ENCODE results near the gene LRRK1. TPM values are rescaled to one million over a fixed set of nuclear protein-coding genes. Genes with fewer than 3 reads are reported as not detected.

LRRK1 gene
- polyA plus RNA-seq, 1 of the 3 experiments (the other 2 are of a cell fraction): 6.9 TPM

GRCh38 chr15:101052031-101052620, 133.0 kb downstream of the LRRK1 start:
- Histone ChIP-seq H3K4me1 (ENCODE audit: control insufficient read depth in 1 of 2, insufficient read depth in 2 of 2, low read depth in 1 of 2, low read length in 1 of 2) (no peaks in the 10 kb centered on the region; a peak in 1 of 4 replicates), H3K4me2 (no peak overlapping the region), H2AFZ (ENCODE audit: low read depth) (no peak overlapping the region), H3K27me3 (ENCODE audit: insufficient read depth) (no peaks in the 10 kb centered on the region), H3K79me2 (ENCODE audit: insufficient read depth) (no peaks in the 10 kb centered on the region), H3F3A (replicated peaks; ENCODE audit: insufficient read depth) (no peaks in the 10 kb centered on the region), H4K20me1 (ENCODE audit: insufficient read depth) (no peaks in the 10 kb centered on the region), H3K4me3 (ENCODE audit: low read depth in 2 of 2, low read length in 1 of 2) (no peak overlapping the region), H3K27ac (ENCODE audit: low read depth in 2 of 2, low read length in 1 of 2) (no peak overlapping the region), H3K9me3 (no peaks in the 10 kb centered on the region), H3K36me3 (replicated peaks in 1 of 2; ENCODE audit: control insufficient read depth in 1 of 2, insufficient read depth in 2 of 2, low read length in 1 of 2) (peaks cover 4 to 17% of the 10 kb centered on the region in 2 experiments), H3K9ac (no peak overlapping the region), H3K9me2 (no peaks in the 10 kb centered on the region)
- ChIA-PET CTCF (no interaction called here), POLR2A (no interaction called here)
- TF ChIP-seq CHD2 (IDR thresholded peaks at IDR 0.05; ENCODE audit: low read length, partially characterized antibody): no peak
- DNase-seq: peak; percentile 14
- 86% methylated on average over 11 of the region's 13 CpGs for WGBS (ENCODE audit: low lambda C conversion rate)

GRCh38 chr15:101052681-101053121, 133.5 kb downstream of the LRRK1 start:
- 93% methylated on average over 11 of the region's 20 CpGs for WGBS (ENCODE audit: low lambda C conversion rate)
- CTCF ChIA-PET: no interaction called here

GRCh38 chr15:101053261-101053660, 134.1 kb downstream of the LRRK1 start:
- ChIA-PET CTCF (no interaction called here), POLR2A (no interaction called here)

More at GRCh38 chr15:101052681-101053121, 133.5 kb downstream of the LRRK1 start:
- no peak overlapping the region for H2AFZ ChIP-seq (ENCODE audit: low read depth)
- TF ChIP-seq RXRA (IDR thresholded peaks at IDR 0.05; ENCODE audit: borderline replicate concordance, low read depth): no peak
- TF ChIP-seq ELF1 (IDR thresholded peaks at IDR 0.05): no peak
- no peak for TF ChIP-seq MEF2A (IDR thresholded peaks at IDR 0.05; ENCODE audit: borderline replicate concordance, low read depth)
- peak; percentile 21 for DNase-seq
- H3K79me2 ChIP-seq (ENCODE audit: insufficient read depth): no peaks in the 10 kb centered on the region
- POLR2A ChIA-PET: no interaction called here
- H3K9me2 ChIP-seq: no peaks in the 10 kb centered on the region
- no peak overlapping the region for H3K9ac ChIP-seq
- no peaks in the 10 kb centered on the region for H3K9me3 ChIP-seq
- H3K4me1 ChIP-seq (ENCODE audit: control insufficient read depth in 1 of 2, insufficient read depth in 2 of 2, low read depth in 1 of 2, low read length in 1 of 2): no peaks in the 10 kb centered on the region; a peak in 1 of 4 replicates
- H3K27me3 ChIP-seq (ENCODE audit: insufficient read depth): no peaks in the 10 kb centered on the region
- H3F3A ChIP-seq (replicated peaks; ENCODE audit: insufficient read depth): no peaks in the 10 kb centered on the region
- peaks cover 4 to 19% of the 10 kb centered on the region in 2 experiments for H3K36me3 ChIP-seq (replicated peaks in 1 of 2; ENCODE audit: control insufficient read depth in 1 of 2, insufficient read depth in 2 of 2, low read length in 1 of 2)
- H4K20me1 ChIP-seq (ENCODE audit: insufficient read depth): no peaks in the 10 kb centered on the region
- no peak overlapping the region for H3K4me2 ChIP-seq
- H3K27ac ChIP-seq (ENCODE audit: low read depth in 2 of 2, low read length in 1 of 2): no peak overlapping the region
- H3K4me3 ChIP-seq (ENCODE audit: low read depth in 2 of 2, low read length in 1 of 2): no peak overlapping the region

GRCh38 chr15:101054116-101054515, 135.0 kb downstream of the LRRK1 start:
- no peak overlapping the region for H3K9ac ChIP-seq
- no peaks in the 10 kb centered on the region for H3K79me2 ChIP-seq (ENCODE audit: insufficient read depth)
- H3K4me3 ChIP-seq (ENCODE audit: low read depth in 2 of 2, low read length in 1 of 2): no peak overlapping the region
- H3K27me3 ChIP-seq (ENCODE audit: insufficient read depth): no peaks in the 10 kb centered on the region
- H3K9me3 ChIP-seq: no peaks in the 10 kb centered on the region
- H3K4me2 ChIP-seq: no peak overlapping the region
- DNase-seq: no peak
- H3K27ac ChIP-seq (ENCODE audit: low read depth in 2 of 2, low read length in 1 of 2): no peak overlapping the region
- TF ChIP-seq IRF3 (IDR thresholded peaks at IDR 0.05; ENCODE audit: low read depth, low read length): no peak
- TF ChIP-seq EP300 (IDR thresholded peaks at IDR 0.05; ENCODE audit: borderline replicate concordance in 1 of 2, low read depth in 1 of 2, low read length in 1 of 2): no peak
- TF ChIP-seq RCOR1 (IDR thresholded peaks at IDR 0.05; ENCODE audit: low read length): no peak
- TF ChIP-seq RXRA (IDR thresholded peaks at IDR 0.05; ENCODE audit: borderline replicate concordance, low read depth): no peak
- TF ChIP-seq EZH2phosphoT487 (IDR thresholded peaks at IDR 0.05; ENCODE audit: borderline replicate concordance, low read depth): no peak
- TF ChIP-seq USF1 (IDR thresholded peaks at IDR 0.05; ENCODE audit: borderline replicate concordance, low read depth): no peak
- no peak for TF ChIP-seq FOXJ3 (CRISPR knock-in tag; IDR thresholded peaks at IDR 0.05)
- TF ChIP-seq MEF2A (IDR thresholded peaks at IDR 0.05; ENCODE audit: borderline replicate concordance, low read depth): no peak
- TF ChIP-seq SIN3A (IDR thresholded peaks at IDR 0.05; ENCODE audit: borderline replicate concordance, low read depth, low read length): no peak
- no peak for TF ChIP-seq NFIC (IDR thresholded peaks at IDR 0.05; ENCODE audit: borderline replicate concordance)
- no peak for TF ChIP-seq CHD2 (IDR thresholded peaks at IDR 0.05; ENCODE audit: low read length, partially characterized antibody)
- no peak for TF ChIP-seq MXI1 (IDR thresholded peaks at IDR 0.05; ENCODE audit: low read depth, low read length)
- 98% methylated on average over 9 of the region's 9 CpGs for WGBS (ENCODE audit: low lambda C conversion rate)
- H3K4me1 ChIP-seq (ENCODE audit: control insufficient read depth in 1 of 2, insufficient read depth in 2 of 2, low read depth in 1 of 2, low read length in 1 of 2): no peaks in the 10 kb centered on the region; a peak in 1 of 4 replicates
- H3K9me2 ChIP-seq: no peaks in the 10 kb centered on the region
- H4K20me1 ChIP-seq (ENCODE audit: insufficient read depth): no peaks in the 10 kb centered on the region
- ChIA-PET CTCF (no interaction called here), POLR2A (no interaction called here)
- peaks cover 4 to 17% of the 10 kb centered on the region in 2 experiments for H3K36me3 ChIP-seq (replicated peaks in 1 of 2; ENCODE audit: control insufficient read depth in 1 of 2, insufficient read depth in 2 of 2, low read length in 1 of 2)
- H3F3A ChIP-seq (replicated peaks; ENCODE audit: insufficient read depth): no peaks in the 10 kb centered on the region
- no peak overlapping the region for H2AFZ ChIP-seq (ENCODE audit: low read depth)

More at GRCh38 chr15:101053261-101053660, 134.1 kb downstream of the LRRK1 start:
- Histone ChIP-seq H3K27me3 (ENCODE audit: insufficient read depth) (no peaks in the 10 kb centered on the region), H3K27ac (ENCODE audit: low read depth in 2 of 2, low read length in 1 of 2) (no peak overlapping the region), H3F3A (replicated peaks; ENCODE audit: insufficient read depth) (no peaks in the 10 kb centered on the region), H3K4me2 (no peak overlapping the region), H4K20me1 (ENCODE audit: insufficient read depth) (no peaks in the 10 kb centered on the region), H3K9ac (no peak overlapping the region), H3K4me3 (ENCODE audit: low read depth in 2 of 2, low read length in 1 of 2) (no peak overlapping the region), H3K4me1 (ENCODE audit: control insufficient read depth in 1 of 2, insufficient read depth in 2 of 2, low read depth in 1 of 2, low read length in 1 of 2) (no peaks in the 10 kb centered on the region; a peak in 1 of 4 replicates), H3K9me3 (no peaks in the 10 kb centered on the region), H2AFZ (ENCODE audit: low read depth) (no peak overlapping the region), H3K79me2 (ENCODE audit: insufficient read depth) (no peaks in the 10 kb centered on the region), H3K36me3 (replicated peaks in 1 of 2; ENCODE audit: control insufficient read depth in 1 of 2, insufficient read depth in 2 of 2, low read length in 1 of 2) (peaks cover 4 to 23% of the 10 kb centered on the region in 2 experiments), H3K9me2 (no peaks in the 10 kb centered on the region)
- peak; percentile 19 for DNase-seq
- no peak for TF ChIP-seq EP300 (IDR thresholded peaks at IDR 0.05; ENCODE audit: borderline replicate concordance in 1 of 2, low read depth in 1 of 2, low read length in 1 of 2)
- no peak for TF ChIP-seq ELF1 (IDR thresholded peaks at IDR 0.05)
- 93% methylated on average over 15 of the region's 34 CpGs for WGBS (ENCODE audit: low lambda C conversion rate)
